PFSK-1 (cell line): ENCODE data around the gene DNAJC17.

ENCODE experiments used
- FOXP2 ChIP-seq: optimal IDR thresholded peaks from 2 replicates; pipeline ENCODE3; 2011; ENCODE audit warnings: borderline replicate concordance, control low read depth, inconsistent platforms; ENCODE audit not compliant: insufficient read depth; ENCODE audit errors: extremely low read length, extremely low read depth
- POLR2AphosphoS5 ChIP-seq: IDR thresholded peaks from 2 replicates; pipeline ENCODE4 v1.6.1; 2012; ENCODE audit warnings: low read depth, mild to moderate bottlenecking, control low read depth, low read length, moderate library complexity
- SIN3A ChIP-seq: IDR thresholded peaks from 2 replicates; pipeline ENCODE4 v1.6.1; 2012; ENCODE audit warnings: mild to moderate bottlenecking, low read length, moderate library complexity, borderline replicate concordance; ENCODE audit not compliant: insufficient read depth
- TAF1 ChIP-seq: IDR thresholded peaks from 2 replicates; pipeline ENCODE4 v1.6.1; 2012; ENCODE audit warnings: low read length, control low read depth, borderline replicate concordance; ENCODE audit not compliant: insufficient read depth
- TF ChIP-seq, protein P1 (sequence below), 2 experiments: IDR thresholded peaks; 2 replicates each; pipeline versions ENCODE4 v1.6.1 to v1.8.0; 2011 to 2012; ENCODE audit warnings: low read depth in 2 of 2, low read length in 2 of 2, control low read depth in 1 of 2, inconsistent platforms in 1 of 2, mild to moderate bottlenecking in 1 of 2, moderate library complexity in 1 of 2; ENCODE audit not compliant: insufficient read depth in 1 of 2

The DNAJC17 gene

GRCh38 chr15:40790718-40791117 lies 16.6 kb downstream of the DNAJC17 start:
- TF ChIP-seq SIN3A: no peak
- TF ChIP-seq, protein P1, sequence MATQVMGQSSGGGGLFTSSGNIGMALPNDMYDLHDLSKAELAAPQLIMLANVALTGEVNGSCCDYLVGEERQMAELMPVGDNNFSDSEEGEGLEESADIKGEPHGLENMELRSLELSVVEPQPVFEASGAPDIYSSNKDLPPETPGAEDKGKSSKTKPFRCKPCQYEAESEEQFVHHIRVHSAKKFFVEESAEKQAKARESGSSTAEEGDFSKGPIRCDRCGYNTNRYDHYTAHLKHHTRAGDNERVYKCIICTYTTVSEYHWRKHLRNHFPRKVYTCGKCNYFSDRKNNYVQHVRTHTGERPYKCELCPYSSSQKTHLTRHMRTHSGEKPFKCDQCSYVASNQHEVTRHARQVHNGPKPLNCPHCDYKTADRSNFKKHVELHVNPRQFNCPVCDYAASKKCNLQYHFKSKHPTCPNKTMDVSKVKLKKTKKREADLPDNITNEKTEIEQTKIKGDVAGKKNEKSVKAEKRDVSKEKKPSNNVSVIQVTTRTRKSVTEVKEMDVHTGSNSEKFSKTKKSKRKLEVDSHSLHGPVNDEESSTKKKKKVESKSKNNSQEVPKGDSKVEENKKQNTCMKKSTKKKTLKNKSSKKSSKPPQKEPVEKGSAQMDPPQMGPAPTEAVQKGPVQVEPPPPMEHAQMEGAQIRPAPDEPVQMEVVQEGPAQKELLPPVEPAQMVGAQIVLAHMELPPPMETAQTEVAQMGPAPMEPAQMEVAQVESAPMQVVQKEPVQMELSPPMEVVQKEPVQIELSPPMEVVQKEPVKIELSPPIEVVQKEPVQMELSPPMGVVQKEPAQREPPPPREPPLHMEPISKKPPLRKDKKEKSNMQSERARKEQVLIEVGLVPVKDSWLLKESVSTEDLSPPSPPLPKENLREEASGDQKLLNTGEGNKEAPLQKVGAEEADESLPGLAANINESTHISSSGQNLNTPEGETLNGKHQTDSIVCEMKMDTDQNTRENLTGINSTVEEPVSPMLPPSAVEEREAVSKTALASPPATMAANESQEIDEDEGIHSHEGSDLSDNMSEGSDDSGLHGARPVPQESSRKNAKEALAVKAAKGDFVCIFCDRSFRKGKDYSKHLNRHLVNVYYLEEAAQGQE (IDR thresholded peaks at IDR 0.05; ENCODE audit: insufficient read depth in 1 of 2, low read depth in 2 of 2, low read length in 2 of 2): no peak
- TF ChIP-seq TAF1: no peak
- TF ChIP-seq POLR2AphosphoS5: no peak
- no peak for TF ChIP-seq FOXP2

DNA sequence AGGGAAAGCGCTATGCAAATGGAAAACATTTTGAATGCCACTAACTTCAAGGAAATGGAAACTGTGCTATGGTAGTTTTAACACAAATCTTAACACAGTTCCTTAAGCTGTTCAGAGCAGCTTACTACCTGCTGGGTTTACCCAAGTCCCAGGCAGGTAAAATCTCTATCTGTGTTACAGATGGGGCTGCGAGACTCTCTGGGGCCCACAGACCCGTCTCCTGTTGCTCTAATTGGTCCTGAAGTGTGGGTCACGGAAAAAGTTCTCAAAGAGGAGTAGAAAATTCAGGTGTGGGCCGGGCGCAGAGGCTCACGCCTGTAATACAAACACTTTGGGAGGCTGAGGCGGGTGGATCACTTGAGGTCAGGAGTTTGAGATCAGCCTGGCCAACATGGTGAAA lies 17.3 kb downstream of the DNAJC17 start:
- TF ChIP-seq, protein P1 (IDR thresholded peaks at IDR 0.05; ENCODE audit: insufficient read depth in 1 of 2, low read depth in 2 of 2, low read length in 2 of 2): no peak
- TF ChIP-seq FOXP2: no peak
- no peak for TF ChIP-seq POLR2AphosphoS5
- TF ChIP-seq SIN3A: no peak
- no peak for TF ChIP-seq TAF1

DNA sequence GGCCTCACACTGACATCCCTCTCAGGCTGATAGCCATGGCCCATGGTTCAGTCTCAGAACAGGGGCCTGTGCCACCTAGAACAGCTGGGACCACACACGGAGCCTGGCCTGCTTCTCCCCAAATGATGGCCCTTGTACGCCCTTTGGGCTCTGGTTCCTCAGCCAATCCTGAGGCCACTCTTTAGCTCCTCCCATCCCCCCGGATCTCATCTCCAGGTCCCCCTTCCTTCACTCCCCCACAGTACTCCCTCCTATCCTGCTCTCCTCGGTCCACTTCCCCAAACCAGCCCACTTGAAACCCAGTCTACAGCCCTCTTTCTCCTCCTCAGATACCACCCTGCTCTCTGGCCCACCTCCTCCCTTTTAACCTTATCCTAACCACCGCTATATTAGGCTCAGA lies 18.2 kb downstream of the DNAJC17 start:
- no peak for TF ChIP-seq TAF1
- no peak for TF ChIP-seq POLR2AphosphoS5
- TF ChIP-seq SIN3A: no peak
- TF ChIP-seq, protein P1 (IDR thresholded peaks at IDR 0.05; ENCODE audit: insufficient read depth in 1 of 2, low read depth in 2 of 2, low read length in 2 of 2): no peak
- no peak for TF ChIP-seq FOXP2

- TF ChIP-seq, protein P1 (IDR thresholded peaks at IDR 0.05; ENCODE audit: insufficient read depth in 1 of 2, low read depth in 2 of 2, low read length in 2 of 2): no peak
- TF ChIP-seq SIN3A (no peak), TAF1 (no peak), FOXP2 (no peak), POLR2AphosphoS5 (no peak)
Observed at GRCh38 chr15:40787991-40788390, 19.3 kb downstream of the DNAJC17 start.

DNA sequence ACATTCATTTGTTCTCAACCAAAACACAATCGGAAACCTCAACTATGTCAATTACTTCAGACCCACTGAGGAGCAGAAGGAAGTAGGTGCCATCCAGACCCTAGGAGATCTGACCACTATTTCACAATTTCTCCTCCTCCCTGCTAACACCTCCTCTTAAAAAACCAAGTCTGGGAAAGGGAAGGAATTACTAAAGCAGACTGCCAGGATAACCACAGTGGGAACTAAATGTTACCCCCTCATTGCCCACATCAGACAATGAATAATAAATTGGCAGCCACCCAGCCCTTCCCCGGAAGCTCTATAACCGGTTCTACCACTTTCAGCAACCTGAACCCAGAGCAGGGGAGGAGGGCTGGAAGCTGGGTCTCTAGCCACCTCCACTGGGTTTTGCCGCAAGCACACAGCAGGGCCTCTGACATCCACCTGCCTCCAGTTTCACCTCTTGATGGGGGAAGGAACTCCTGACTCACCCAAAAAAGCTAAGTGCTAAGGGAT lies 19.9 kb downstream of the DNAJC17 start:
- TF ChIP-seq, protein P1 (IDR thresholded peaks at IDR 0.05; ENCODE audit: insufficient read depth in 1 of 2, low read depth in 2 of 2, low read length in 2 of 2): no peak
- no peak for TF ChIP-seq POLR2AphosphoS5
- no peak for TF ChIP-seq FOXP2
- no peak for TF ChIP-seq TAF1
- no peak for TF ChIP-seq SIN3A
